ENCODE results near the gene DDX25. TPM values are rescaled to one million over a fixed set of nuclear protein-coding genes. Genes with fewer than 3 reads are reported as not detected.
A peak's percentile ranks its signal among the peaks of the same experiment; 100 is the strongest.

Gene DDX25
- total and polyA plus RNA-seq, 2 of the 13 experiments (the other 11 are each of a cell fraction or from before 2014, with no cell fraction given): 0.17 to 0.29 TPM

DNA sequence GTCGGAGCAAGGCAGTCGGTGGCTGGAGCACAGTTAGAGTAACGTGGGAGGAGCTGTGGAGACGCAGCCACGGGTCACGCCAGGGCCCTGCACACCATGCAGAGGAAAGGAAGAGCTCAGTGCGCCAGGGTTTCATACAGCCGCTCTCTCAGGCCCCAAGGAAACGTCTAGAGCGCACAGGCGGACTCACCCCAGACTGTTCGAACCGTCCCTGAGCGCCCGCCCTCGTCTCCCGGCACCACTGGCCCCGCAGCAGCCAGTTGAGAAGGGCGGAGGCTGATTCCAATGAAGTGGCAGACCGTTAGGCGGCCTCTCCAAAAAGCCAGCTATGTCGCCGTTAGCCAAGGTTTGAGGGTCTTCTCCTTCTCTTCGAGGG lies 17.3 kb upstream of the DDX25 start:
- H3K9ac ChIP-seq (ENCODE audit: insufficient read depth, low read depth, low read length): no peak overlapping the region
- H3K4me2 ChIP-seq (ENCODE audit: low read depth, low read length): peak overlapping the region; percentile 69
- H3K79me2 ChIP-seq (ENCODE audit: insufficient read depth, low read length): no peaks in the 10 kb centered on the region
- no peaks in the 10 kb centered on the region for H3K9me3 ChIP-seq (ENCODE audit: low read length)
- no peaks in the 10 kb centered on the region for H3K36me3 ChIP-seq (replicated peaks in 1 of 2; ENCODE audit: control insufficient read depth in 1 of 2, insufficient read depth in 2 of 2, low read length in 2 of 2)
- TSS peak; percentile 50 for BruUV-seq (replicated peaks)
- ChIA-PET CTCF (ENCODE audit: low intra/inter-chr PET ratio, low total read pairs) (no interaction called here), POLR2A (interaction anchor here (1.2 to 1.6 kb wide), 4 partner anchors 16 to 319 kb away, joined by 4 to 17 read pairs (median 6); partner anchors contain the start of genes EI24 and PUS3)
- no peaks in the 10 kb centered on the region for H4K20me1 ChIP-seq (ENCODE audit: insufficient read depth, low read length)
- FAIRE-seq: no peak
- peak overlapping the region in 1 of 3 experiments; percentile 73; a peak in 1 of 6 replicates for H3K4me3 ChIP-seq (replicated peaks in 1 of 3; ENCODE audit: insufficient read depth in 1 of 3, low read depth in 2 of 3, low read length in 3 of 3)
- TF ChIP-seq, protein P1, sequence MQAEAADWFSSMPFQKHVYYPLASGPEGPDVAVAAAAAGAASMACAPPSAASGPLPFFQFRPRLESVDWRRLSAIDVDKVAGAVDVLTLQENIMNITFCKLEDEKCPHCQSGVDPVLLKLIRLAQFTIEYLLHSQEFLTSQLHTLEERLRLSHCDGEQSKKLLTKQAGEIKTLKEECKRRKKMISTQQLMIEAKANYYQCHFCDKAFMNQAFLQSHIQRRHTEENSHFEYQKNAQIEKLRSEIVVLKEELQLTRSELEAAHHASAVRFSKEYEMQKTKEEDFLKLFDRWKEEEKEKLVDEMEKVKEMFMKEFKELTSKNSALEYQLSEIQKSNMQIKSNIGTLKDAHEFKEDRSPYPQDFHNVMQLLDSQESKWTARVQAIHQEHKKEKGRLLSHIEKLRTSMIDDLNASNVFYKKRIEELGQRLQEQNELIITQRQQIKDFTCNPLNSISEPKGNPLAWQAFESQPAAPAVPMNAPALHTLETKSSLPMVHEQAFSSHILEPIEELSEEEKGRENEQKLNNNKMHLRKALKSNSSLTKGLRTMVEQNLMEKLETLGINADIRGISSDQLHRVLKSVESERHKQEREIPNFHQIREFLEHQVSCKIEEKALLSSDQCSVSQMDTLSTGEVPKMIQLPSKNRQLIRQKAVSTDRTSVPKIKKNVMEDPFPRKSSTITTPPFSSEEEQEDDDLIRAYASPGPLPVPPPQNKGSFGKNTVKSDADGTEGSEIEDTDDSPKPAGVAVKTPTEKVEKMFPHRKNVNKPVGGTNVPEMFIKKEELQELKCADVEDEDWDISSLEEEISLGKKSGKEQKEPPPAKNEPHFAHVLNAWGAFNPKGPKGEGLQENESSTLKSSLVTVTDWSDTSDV (CRISPR knock-in tag; IDR thresholded peaks at IDR 0.05): no peak
- TF ChIP-seq ZBTB38 (CRISPR knock-in tag; IDR thresholded peaks at IDR 0.05): peak; percentile 68; the same call in 1 of the 2 replicates
- H3K27me3 ChIP-seq (ENCODE audit: control insufficient read depth in 1 of 2, insufficient read depth in 2 of 2, low read length in 2 of 2): no peaks in the 10 kb centered on the region
- H3K4me1 ChIP-seq (ENCODE audit: insufficient read depth, low read length): peaks cover 33% of the 10 kb centered on the region
- intact Hi-C loops (cut with micrococcal nuclease; ENCODE audit: unreplicated experiment): no loop called here
- 90% methylated on average over 9 of the region's 24 CpGs for WGBS (ENCODE audit: low lambda C conversion rate)
- no peak overlapping the region for H2AFZ ChIP-seq (ENCODE audit: low read length)
- no peak for DNase-seq (ENCODE audit: low spot score)
- ATAC-seq: peak; percentile 5; the same call in 1 of the 3 replicates
- no peak overlapping the region for H3K27ac ChIP-seq (ENCODE audit: extremely low read length, insufficient read depth, low read length)
- in situ Hi-C loops (cut with HindIII; ENCODE audit: extremely low pct_ligation_motif_present, low pct_unique_long_range_greater_than_20kb): no loop called here

DNA sequence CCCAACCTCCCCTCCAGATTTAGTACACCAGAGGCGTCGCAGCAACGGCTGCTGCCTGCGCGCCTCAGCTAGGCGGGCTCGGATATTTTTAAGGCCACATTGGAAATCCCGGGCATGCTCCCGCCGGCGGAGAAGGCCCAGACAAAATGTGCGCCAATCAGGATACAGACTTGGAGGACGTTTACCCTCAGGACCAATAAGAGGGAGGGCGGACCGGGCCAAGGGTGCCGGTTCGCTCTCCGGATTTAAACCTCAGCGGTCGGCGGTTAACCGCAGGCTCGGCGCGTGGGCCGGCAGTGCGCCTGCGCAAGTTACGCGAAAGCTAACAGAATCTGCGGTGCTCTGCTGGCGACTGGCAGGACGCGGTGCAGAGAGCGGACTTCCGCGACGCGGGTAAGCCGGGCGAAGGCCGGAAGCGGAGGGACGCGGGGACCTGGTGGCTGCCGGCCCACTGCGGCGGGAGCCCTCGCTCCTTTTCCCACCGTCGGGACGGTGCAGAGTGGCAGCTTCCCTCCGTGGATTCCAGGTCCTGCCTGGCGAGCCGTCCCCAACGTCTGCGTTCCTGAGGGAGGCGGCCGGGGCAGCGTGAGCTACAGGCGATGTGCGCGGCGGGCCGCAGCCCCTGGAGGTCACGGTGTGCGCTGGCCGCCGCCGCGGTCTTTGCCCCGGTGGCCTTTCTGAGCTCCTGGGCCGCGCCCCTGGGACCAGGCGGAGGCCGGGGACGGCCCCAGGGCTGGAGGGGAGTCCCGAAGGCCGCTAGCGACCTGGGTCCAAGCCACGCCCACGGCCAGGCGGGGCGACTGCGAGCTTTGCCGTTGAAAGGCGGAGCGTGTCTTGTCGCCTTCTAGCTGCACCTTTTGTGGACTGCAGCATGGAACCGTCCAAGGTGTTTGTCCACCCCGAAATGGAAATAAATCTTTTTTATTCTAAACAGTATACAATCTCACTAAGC lies 16.7 kb upstream of the DDX25 start, which contains the start of gene HYLS1:
Gene HYLS1 (plus strand): TSS at position 296 of the 952 bp plus-strand sequence. CDS start 11,701 bp downstream, outside the sequence.
- ChIA-PET POLR2A (interaction anchor here (0.9 to 1.6 kb wide), 7 partner anchors 8 to 1141 kb away, joined by 3 to 17 read pairs (median 5); partner anchors contain the start of genes EI24, PUS3 and STT3A), CTCF (ENCODE audit: low intra/inter-chr PET ratio, low total read pairs) (no interaction called here)
- peaks cover 38% of the 10 kb centered on the region for H3K4me1 ChIP-seq (ENCODE audit: insufficient read depth, low read length)
- no peak within 1 kb of the TSS for H2AFZ ChIP-seq (ENCODE audit: low read length)
- peak within 1 kb of the TSS; percentile 76 for H3K9ac ChIP-seq (ENCODE audit: insufficient read depth, low read depth, low read length)
- H3K4me3 ChIP-seq (replicated peaks in 1 of 3; ENCODE audit: insufficient read depth in 1 of 3, low read depth in 2 of 3, low read length in 3 of 3): peak within 1 kb of the TSS; percentile 65 to 78 (median 73)
- no peaks in the 10 kb centered on the region for H4K20me1 ChIP-seq (ENCODE audit: insufficient read depth, low read length)
- no peaks in the 10 kb centered on the region for H3K9me3 ChIP-seq (ENCODE audit: low read length)
- H3K79me2 ChIP-seq (ENCODE audit: insufficient read depth, low read length): no peaks in the 10 kb centered on the region
- H3K4me2 ChIP-seq (ENCODE audit: low read depth, low read length): peak within 1 kb of the TSS; percentile 69
- no peaks in the 10 kb centered on the region; a peak in 1 of 5 replicates for H3K36me3 ChIP-seq (replicated peaks in 1 of 2; ENCODE audit: control insufficient read depth in 1 of 2, insufficient read depth in 2 of 2, low read length in 2 of 2)
- no peaks in the 10 kb centered on the region for H3K27me3 ChIP-seq (ENCODE audit: control insufficient read depth in 1 of 2, insufficient read depth in 2 of 2, low read length in 2 of 2)
- in situ Hi-C loops (cut with HindIII; ENCODE audit: extremely low pct_ligation_motif_present, low pct_unique_long_range_greater_than_20kb): no loop called here
- WGBS (ENCODE audit: low lambda C conversion rate): 62% methylated on average over 49 of the region's 91 CpGs
- TSS peak; percentile 65 for BruUV-seq (replicated peaks)
- ATAC-seq (peak; percentile 95), DNase-seq (ENCODE audit: low spot score) (peak; percentile 72), FAIRE-seq (peak; percentile 50)
- H3K27ac ChIP-seq (ENCODE audit: extremely low read length, insufficient read depth, low read length): peak within 1 kb of the TSS; percentile 89
- intact Hi-C loops (cut with micrococcal nuclease; ENCODE audit: unreplicated experiment): no loop called here
- TF ChIP-seq, protein P2, sequence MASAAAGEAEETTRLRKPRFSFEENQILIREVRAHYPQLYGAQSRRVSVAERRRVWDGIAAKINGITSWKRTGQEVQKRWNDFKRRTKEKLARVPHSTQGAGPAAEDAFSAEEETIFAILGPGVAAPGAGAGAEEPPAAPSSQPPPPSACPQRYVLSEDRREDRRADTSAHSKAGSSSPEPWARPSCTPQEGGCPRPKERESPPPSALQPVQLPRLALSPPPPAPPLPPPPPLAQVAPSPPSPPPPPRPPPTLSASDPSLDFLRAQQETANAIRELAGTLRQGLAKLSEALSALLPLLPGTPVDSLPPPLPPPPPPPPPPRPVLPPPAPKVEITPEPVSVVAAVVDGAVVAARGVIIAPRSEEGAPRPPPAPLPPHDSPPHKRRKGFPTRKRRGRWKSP (CRISPR knock-in tag; IDR thresholded peaks at IDR 0.05): 0 out of 2 replicates have a peak, but pooled peaks have one; percentile 35
- no peak for TF ChIP-seq NR2F6 (IDR thresholded peaks at IDR 0.05)
- TF ChIP-seq NR2F6 (CRISPR knock-in tag; IDR thresholded peaks at IDR 0.05): 0 out of 2 replicates have a peak, but pooled peaks have one; percentile 4
- TF ChIP-seq, protein P3, sequence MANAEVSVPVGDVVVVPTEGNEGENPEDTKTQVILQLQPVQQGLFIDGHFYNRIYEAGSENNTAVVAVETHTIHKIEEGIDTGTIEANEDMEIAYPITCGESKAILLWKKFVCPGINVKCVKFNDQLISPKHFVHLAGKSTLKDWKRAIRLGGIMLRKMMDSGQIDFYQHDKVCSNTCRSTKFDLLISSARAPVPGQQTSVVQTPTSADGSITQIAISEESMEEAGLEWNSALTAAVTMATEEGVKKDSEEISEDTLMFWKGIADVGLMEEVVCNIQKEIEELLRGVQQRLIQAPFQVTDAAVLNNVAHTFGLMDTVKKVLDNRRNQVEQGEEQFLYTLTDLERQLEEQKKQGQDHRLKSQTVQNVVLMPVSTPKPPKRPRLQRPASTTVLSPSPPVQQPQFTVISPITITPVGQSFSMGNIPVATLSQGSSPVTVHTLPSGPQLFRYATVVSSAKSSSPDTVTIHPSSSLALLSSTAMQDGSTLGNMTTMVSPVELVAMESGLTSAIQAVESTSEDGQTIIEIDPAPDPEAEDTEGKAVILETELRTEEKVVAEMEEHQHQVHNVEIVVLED (CRISPR knock-in tag; IDR thresholded peaks at IDR 0.05; ENCODE audit: borderline replicate concordance): peak; percentile 55; the same call in 1 of the 2 replicates
- peak; percentile 36 for TF ChIP-seq XRCC5 (optimal IDR thresholded peaks at IDR 0.05; ENCODE audit: low read length)
- TF ChIP-seq ZNF782 (CRISPR knock-in tag; IDR thresholded peaks at IDR 0.05; ENCODE audit: borderline replicate concordance): no peak
- 0 out of 2 replicates have a peak, but pooled peaks have one; percentile 28 for TF ChIP-seq ZMAT3 (CRISPR knock-in tag; conservative IDR thresholded peaks at IDR 0.05)
- TF ChIP-seq GTF3A (CRISPR knock-in tag; conservative IDR thresholded peaks at IDR 0.05): 0 out of 2 replicates have a peak, but pooled peaks have one; percentile 19
